Measurements from ENCODE around the gene CNN3. TPM values are rescaled to one million over a fixed set of nuclear protein-coding genes. Genes with fewer than 3 reads are reported as not detected.

The CNN3 gene
- total RNA-seq = 505 and 669 TPM in 2 replicates

DNA sequence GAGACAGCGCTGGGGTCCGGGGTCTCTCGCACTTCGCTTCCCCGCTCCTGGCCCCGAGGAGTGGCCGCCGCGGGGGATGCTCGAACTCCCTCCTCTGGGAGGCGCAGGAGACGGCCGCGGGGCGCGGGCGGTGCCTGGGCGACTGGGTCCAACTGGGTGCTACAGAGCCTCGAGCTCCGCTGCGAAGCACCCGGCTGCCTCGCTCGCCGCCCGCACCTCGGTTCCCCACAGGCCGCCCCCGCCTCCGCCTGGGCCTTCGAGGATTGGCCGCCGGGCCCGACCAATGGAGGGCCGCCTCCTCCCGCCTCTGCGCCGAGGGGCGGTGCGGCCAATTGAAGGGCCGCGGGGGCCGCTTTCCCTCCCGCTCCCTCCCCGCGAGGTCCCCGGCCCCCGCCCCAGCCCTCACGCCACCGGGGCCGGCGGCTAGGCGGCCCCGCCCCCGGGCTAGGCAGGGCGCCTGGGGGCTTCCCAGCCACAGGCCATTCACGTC, at the start of gene CNN3:
CNN3 (minus strand) TSS at position 196 of the 490 bp plus-strand sequence. CDS start 216 bp downstream, outside the sequence.
- DNase-seq (ENCODE audit: low read depth in 2 of 2) = peak; percentile 94 to 97

DNA sequence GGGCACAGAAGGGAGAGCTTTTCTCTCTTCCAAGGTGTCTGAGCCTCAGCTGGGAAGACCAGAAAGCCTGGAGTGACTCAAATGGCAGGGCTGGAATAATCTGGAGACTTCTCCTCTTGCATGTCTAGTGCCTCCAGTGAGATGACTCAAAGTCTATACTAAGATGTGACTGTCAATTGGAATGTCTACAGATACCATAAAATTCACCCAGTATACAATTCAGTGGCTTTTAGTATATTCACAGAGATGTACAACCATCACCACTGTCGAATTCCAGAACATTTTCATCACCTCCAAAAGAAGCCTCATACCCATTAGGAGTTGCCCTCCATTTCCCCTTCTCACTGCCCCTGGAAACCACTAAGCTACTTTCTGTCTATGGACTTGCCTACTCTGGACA, 47.9 kb upstream of the CNN3 start:
- peak in 1 of 2 donors; percentile 51 for DNase-seq (ENCODE audit: low read depth in 2 of 2)

DNA sequence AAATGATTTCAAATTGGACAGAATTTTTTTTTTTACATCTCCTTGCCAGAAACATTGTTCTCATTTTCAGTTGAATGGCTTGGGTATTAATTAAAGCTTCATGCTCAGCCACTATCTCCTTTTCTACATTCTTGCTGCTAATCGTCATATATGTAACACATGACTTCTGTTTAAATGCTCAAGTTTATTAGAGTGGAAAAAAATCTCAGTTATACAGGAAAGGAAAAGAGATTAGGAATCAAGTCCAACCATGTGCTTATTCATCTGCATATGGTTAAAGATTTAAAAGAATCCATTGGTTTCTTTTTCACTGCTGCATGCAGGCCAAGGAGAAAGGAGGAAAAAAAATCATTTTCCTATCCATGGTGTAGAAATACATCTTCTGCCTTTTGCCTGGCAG, 47.3 kb upstream of the CNN3 start:
- no peak for DNase-seq (ENCODE audit: low read depth in 2 of 2)

DNA sequence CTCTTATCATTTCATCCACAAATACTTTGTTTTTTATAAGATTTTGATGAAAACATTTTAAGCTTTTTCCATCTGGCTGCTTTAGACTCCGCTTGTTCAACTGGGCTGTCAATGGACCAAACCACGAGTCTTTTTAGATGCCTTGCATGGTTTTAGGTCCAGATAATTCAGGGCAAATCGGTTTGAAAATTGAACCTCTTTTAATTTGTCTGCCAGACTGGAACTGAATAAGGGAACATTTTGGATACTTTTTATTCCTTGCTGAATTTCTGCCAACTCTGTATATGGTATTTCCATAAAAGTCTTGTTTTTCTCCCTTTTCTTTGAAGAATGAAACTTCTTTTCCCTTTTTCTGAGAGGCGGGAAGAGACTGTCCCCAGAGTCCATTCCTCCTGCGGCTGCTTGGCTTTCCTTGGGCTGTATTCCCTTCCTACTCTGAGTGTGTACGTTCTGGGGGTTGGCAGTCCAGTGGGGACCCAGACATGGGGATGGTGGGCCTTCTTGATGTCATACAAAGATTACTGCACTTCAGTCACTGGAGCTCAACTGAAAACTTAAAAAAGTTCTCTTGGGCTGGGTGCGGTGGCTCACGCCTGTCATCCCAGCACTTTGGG, 46.5 kb upstream of the CNN3 start:
- DNase-seq (ENCODE audit: low read depth in 2 of 2) = no peak

DNA sequence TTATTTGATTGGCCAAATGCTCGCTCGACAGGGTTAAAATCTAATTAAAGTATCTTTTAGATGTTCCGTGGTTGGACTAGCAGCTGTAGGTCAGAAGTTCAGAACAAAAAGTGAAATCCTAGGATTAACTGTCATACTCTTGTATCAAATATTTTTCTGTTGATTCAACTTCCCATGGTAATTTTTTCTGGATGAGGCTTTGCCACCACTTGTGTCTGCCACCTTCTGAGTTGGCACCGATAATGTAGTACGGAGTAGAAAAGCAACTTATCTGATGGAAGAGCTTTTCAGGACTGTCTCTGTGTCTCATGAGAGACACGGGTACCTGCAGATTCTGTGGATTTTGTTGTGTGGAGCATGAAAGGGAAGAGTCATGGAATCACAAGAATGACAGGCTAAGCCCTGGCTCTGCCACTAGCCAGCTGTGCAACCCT, 44.6 kb upstream of the CNN3 start:
- DNase-seq (ENCODE audit: low read depth in 2 of 2) = peak; percentile 38 to 62

DNA sequence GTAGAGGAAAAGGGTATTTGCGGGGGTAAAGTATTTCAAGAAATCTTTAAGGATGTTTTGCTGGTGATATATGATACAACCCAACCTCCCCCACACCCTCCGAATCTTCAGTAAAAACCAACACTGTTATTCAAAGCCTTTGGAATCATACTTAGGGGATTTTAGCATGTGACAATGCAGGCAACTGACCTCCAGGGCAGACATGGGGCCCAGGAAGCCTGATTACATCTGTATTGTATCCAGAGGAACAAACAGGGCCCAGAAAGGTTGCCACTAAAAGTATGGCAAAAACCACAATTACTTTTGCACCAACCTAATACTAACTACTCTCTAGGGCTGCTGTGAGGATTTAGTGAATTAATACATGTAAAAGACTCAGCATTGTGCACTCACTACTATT, 43.9 kb upstream of the CNN3 start:
- DNase-seq (ENCODE audit: low read depth in 2 of 2) = peak in 1 of 2 donors; percentile 25

DNA sequence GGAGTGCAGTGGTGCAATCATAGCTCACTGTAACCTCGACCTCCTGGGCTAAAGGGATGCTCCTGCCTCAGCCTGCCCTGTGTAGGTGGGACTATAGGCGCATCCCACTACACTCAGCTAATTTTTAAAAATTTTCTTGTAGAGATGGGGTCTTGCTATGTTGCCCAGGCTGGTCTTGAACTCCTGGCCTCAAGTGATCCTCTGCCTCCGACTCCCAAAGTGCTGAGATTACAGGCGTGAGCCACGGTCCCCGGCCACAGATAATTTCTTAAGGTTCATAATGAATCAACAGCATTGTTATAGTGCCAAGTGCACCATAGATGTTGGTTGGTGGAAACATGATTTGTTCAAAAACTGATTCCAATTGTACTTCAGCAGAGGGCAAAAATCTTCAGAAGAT, 42.2 kb upstream of the CNN3 start:
- DNase-seq (ENCODE audit: low read depth in 2 of 2) = no peak

DNA sequence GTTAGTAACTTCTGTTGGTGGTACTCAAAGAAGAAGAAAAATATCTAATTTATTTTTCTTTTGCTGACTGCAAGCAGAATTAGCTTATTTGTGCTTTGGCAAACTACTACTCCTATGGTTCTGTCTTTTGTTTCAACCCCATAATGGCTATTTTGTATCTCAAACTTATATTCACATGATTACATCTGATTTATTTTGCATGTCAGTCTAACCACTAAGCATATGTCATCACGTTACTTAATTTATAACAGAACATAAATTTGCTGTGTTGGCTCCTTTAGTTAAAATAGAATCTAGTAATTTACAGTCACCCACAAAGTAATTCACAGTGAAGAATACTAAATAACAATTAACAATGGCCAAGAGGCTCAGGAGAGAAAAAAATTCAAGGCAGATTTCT, 39.1 kb upstream of the CNN3 start:
- no peak for DNase-seq (ENCODE audit: low read depth in 2 of 2)

DNA sequence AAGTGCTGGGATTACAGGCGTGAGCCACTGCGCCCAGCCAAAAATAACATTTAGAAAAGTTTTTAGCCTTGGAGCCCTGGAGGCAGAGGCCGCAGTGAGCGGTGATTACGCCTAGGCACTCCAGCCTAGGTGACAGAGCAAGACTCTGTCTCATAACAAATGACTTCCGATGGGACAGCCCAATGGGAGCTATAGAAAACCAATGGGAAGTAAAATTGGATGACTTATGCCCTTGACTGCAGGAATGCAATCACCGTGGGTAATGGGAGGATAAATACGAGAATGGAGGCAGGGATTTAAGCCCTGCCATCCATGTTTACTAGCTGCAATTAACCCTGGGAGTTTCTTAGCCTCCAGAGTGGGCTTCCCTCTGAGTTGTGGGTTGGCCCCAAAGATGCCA, 37.0 kb upstream of the CNN3 start:
- DNase-seq (ENCODE audit: low read depth in 2 of 2) = no peak

DNA sequence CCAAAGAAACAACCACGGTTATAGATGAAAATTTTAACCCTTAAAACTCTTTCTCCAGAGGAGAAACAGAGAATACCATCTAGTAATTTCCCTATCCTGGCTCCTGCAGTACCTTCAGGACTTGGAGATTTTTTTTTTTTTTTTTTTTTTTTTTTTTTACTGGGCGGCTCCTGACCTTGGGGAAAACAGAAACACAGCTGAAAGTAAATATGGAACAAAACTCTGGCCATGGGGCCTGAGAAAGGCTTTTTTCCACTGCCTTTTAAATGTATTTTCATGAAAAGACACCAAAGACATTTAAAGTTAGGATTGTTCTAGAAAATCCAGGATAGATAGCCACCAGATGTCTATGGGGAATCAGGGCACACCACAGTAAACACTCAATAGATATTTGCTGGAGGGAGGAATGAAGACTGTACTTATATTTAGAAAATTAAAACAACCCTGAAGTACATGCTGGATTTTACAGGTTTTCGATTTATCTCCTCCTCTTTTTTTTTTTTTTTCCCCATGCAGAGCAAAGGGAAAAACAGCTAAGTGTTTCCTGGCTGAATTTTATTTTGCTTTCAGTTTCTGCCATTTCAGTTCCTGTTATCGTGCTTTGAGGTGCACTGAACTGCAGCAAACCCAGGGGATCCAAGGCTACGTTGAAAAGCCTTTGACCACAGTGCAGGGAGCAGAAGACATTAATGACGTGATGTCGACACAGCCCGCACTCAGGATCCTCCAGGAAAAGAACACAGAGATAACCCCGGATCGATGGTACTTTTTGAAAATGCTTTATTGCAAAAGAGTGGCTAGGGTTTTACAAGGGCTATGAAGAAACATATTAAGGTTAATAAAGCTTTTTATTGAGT, 35.7 kb upstream of the CNN3 start:
- DNase-seq (ENCODE audit: low read depth in 2 of 2) = peak; percentile 67 to 91

DNA sequence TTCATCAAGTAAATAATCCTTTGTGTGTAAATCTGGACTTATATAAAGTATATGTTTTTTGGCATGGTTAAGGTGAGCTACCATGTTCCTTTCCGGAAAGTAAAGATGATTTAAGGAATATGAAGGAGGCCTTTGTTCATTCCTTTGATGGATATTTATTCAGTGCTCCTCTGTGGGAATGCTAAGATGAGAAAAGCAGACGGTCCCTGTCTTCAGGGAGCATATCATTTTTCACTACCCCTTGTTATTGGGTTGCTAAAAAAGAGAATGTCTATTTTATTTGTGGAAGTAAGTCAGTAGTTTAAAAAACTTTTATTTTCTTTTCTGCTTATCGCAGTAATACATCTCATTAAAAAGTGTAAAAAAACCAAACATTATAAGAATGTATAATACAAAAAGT, 35.1 kb upstream of the CNN3 start:
- no peak for DNase-seq (ENCODE audit: low read depth in 2 of 2)

DNA sequence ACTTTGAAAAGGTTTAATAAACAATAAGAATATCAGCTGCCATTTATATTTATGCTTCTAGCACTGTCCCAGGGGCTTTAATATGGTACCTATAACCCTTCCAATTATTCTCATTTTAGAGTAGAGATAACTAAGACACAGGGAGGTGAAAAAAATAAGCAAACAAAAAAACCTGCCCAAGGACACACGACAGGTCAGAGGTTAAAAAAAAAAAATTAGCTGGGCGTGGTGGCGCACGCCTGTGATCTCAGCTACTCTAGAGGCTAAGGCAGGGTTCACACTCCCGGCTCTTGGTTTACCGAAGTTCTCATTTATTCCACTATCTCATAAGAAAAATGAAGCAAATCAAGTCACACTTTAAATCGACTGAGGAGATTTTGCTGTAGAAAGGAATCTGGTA, 34.7 kb upstream of the CNN3 start:
- DNase-seq (ENCODE audit: low read depth in 2 of 2) = no peak

DNA sequence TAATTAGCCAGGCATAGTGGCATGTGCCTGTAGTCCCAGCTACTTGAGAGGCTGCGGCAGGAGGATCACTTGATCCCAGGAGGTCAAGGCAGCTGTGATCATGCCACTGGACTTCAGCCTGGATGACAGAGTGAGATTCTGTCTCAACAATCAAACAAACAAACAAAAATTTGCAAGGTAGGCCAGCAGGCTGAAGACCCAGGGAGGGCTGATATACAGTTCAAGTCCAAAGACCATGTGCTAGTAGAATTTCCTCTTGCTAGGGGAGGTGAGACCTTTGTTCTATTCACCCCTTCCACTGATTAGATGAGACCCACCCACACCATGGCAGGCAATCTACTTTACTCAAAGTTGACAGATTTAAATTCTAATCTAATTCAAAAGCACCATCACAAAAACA, 31.2 kb upstream of the CNN3 start:
- DNase-seq (ENCODE audit: low read depth in 2 of 2) = no peak

DNA sequence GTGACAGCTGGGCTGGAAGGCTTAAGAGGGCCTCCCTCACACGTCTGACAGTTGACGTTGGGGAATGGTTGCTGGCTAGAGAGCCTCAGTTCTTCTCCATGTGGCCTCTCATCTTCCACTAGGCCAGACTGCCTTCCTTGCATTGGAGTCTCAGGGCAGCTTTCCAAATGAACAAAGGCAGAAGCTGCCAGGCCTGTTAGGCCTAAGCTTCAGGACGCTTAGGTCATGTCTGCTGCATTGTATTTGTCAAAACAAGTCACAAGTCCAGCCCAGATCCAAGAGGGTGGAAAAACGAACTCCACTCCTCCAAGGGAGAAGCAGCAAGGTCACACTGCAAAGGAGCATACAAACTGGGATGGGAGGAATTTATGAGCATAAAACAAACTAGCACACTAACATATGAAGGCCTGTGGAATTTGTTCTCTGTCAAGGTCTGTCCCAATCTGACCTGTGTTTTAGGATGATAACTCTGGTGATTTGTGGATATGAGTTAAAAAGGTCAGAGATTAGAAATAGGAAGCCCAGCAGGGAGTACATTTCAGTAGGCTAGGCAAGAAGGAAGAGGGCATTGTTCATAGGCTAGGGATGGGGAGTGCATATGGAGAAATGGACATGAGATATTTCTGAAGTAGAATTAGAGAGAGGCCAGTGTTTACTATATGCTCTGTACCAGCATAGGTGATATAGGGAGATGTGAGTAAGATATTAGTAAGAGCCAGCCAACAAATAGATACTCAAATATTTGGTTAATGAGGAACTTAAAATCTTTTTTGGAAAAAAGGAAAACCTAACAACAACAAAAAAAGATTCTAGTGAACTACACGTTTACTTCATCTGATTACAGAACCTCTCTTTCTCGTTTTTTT, 29.1 kb upstream of the CNN3 start:
- peak in 1 of 2 donors; percentile 18 for DNase-seq (ENCODE audit: low read depth in 2 of 2)

DNA sequence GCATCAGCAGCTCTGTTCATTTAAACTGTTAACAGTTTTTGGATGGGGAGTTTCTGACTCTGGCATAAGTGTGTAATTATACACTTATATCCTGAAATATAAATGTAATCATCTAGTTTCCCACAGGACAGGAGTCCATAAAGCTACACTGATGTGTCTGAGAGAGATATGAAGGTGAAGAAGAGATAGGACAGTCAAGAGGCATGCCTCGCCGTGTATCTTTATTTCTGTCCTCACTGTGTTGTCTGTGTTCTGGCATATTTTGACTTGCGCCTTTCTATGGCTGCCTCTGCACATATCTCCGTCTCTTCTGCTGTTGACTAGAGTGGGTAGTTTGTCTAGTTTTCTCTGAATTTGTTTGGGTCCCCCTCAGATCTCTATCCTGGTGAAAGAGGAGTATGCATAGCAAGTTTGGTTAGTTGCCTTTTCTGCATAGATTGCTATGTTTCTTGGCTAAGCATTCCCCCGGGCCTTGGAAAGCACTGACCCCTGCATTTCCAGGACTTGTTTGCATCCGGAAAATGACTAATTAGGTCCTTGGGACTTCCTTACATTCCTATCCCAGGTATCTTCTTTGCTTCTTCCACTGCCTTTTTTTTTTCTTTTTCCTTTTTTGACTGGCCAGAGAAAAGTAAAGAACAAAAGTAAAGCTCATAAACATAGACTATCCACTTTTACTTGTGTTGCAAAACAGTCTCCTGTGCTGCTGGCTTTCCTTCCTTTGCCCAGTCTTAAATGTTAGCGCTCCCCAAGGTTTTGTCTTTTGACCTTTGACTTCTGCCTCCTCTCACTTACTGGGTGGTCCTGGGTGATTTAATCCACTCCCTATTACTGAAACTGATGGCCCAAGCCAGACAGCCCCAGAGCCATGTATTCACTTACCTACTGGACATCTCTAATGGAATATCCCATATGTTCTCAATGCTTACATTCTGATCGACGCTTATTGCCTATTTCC, 27.6 kb upstream of the CNN3 start:
- peak in 1 of 2 donors; percentile 58 for DNase-seq (ENCODE audit: low read depth in 2 of 2)

DNA sequence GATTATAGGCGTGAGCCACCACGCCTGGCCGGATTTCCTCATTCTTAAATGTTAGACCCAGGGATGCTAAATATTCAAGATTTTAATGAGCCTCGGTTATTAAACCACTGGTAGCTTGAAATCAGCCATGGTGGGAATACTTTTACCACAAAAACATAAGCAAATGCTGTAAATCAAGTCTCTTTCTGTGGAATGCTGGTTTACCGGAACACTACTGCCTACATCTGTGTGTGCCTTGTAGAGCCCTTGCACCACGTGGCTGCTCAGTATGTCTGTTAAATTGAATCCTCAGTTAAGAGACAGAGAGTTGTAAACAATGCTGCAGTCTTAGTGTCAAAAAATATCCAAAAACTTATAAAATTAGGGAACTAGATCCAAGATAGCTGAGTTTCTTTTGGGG, 26.8 kb upstream of the CNN3 start:
- DNase-seq (ENCODE audit: low read depth in 2 of 2) = no peak

DNA sequence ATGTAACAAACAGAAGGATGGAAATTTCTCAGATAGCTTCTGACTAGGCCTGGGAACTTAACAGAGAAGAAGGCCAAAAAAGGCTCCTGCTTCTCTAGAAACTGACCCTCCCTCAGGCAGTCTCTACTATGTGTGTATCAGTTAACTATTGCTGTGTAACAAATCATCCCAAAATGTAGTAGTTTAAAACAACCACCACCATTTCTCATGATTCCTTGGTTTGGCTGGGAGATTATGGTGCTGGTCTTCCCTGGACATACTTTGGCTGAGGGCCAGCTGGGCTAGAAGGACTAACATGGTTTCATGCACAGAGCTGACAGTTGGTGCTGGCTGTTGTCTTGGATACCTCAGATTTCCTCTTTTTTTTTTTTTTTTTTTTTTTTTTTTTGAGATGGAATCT, 26.2 kb upstream of the CNN3 start:
- no peak for DNase-seq (ENCODE audit: low read depth in 2 of 2)

DNA sequence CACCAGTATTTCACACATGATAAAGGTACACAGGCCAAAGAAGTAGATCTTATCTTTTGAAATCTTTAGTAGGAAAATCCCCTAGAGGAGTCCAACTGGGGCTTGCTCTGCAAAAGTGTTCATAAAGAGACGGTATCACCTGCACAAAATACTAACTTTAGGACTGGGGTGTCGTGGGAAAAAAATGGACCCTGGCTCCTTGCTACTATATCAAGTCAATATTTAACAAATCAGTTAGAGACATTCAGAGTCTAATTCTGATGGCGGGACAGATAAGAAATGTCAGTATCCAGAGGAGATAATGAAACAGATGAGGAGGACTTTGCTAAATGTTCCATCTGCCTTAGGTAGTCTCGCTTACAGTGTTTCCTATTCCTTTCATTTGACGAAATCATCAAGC, 25.6 kb upstream of the CNN3 start:
- DNase-seq (ENCODE audit: low read depth in 2 of 2) = no peak

DNA sequence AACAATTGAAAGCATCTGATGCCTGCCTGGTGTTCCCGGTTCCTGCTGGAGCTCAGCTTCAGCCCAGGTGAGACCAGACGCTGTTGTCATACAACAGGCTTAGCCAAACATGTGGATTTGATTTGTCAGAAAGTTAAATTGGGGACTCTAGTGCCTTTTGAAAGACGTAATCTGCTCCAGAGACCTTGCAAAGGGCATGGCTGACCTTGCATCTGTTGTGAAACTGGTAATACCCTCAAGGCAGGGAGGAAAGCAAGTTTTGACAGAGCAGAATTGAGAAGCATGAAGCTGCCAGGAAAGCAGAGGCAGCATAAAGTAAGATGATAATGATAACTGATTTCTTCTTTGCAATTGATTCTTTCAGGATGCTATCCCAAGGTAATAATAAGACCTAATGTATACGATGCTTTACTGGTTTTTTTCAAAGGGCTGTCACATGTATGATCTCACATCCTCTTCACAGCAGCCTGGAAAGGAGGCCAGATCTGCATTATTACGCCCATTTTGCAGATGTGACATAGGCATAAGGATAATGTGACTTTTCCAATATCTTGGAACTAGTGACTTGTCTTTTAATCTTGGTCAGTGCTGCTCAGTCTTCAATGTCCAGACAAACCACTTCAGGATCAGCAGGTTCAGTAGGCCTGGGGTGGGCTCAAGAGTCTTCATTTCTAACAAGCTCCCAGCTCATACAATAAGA, 24.7 kb upstream of the CNN3 start:
- no peak for DNase-seq (ENCODE audit: low read depth in 2 of 2)

DNA sequence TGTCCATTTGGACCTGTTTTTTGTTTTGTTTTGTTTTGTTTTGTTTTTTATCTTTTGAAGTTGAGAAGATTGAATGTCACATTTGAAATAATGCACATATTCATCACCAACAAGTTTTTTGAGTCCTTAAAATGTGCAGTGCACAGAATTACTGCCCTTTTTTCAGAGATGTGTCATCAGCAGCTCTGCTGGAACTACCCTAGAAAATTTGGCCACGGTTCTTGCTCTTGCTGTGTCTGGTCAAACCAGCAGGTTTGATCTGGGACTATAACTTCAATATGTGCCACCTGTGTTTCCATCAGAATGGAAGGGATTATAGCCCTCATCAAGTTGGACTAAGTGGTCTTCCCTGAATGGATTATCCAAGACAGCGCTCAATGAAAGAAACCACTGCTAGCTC, 24.1 kb upstream of the CNN3 start:
- DNase-seq (ENCODE audit: low read depth in 2 of 2) = no peak
